ENCODE measurements around the gene NDUFB7. TPM values are rescaled to one million over a fixed set of nuclear protein-coding genes. Genes with fewer than 3 reads are reported as not detected.
"Not testable (repeated sequence)": the region's sequence is repeated elsewhere in the genome, so short reads cannot be mapped to it uniquely, and the experiment has no call there.

The NDUFB7 gene
- total RNA-seq, 1 experiment from 2014 or later, result 192 TPM

- Histone ChIP-seq H3F3A (ENCODE audit: insufficient read depth, low read depth) (no peaks in the 10 kb centered on the region), H3K36me3 (ENCODE audit: low read depth) (no peaks in the 10 kb centered on the region), H2AFZ (no peak overlapping the region), H4K20me1 (ENCODE audit: insufficient read depth) (no peaks in the 10 kb centered on the region), H3K4me2 (no peak overlapping the region), H3K27me3 (ENCODE audit: insufficient read depth, low read depth) (0 out of 2 replicates have a peak, but pooled peaks cover 10% of the 10 kb centered on the region), H3K9me2 (ENCODE audit: insufficient read depth) (no peaks in the 10 kb centered on the region), H3K9me3 (ENCODE audit: insufficient read depth, low read depth) (peaks cover 13% of the 10 kb centered on the region), H3K4me1 (replicated peaks; ENCODE audit: insufficient read depth) (no peaks in the 10 kb centered on the region), H3K79me2 (ENCODE audit: low read depth) (no peaks in the 10 kb centered on the region), H3K27ac (no peak overlapping the region), H3K4me3 (no peak overlapping the region)
- intact Hi-C loops (cut with micrococcal nuclease; ENCODE audit: unreplicated experiment), result no loop called here
- no peak for DNase-seq
- POLR2A ChIA-PET (ENCODE audit: unreplicated experiment), result no interaction called here
- CTCF ChIA-PET, result no interaction called here
- no TSS peak for BruUV-seq (replicated peaks)
- TF ChIP-seq CTCF (conservative IDR thresholded peaks at IDR 0.05), result no peak
- no peak for TF ChIP-seq EZH2 (IDR thresholded peaks at IDR 0.05; ENCODE audit: low read depth)
Observed at GRCh38 chr19:14615623-14616022, 43.8 kb upstream of the NDUFB7 start.

- TF ChIP-seq CTCF (conservative IDR thresholded peaks at IDR 0.05) (no peak), EZH2 (IDR thresholded peaks at IDR 0.05; ENCODE audit: low read depth) (no peak)
- Histone ChIP-seq H3K4me2 (no peak overlapping the region), H3K79me2 (ENCODE audit: low read depth) (no peaks in the 10 kb centered on the region), H4K20me1 (ENCODE audit: insufficient read depth) (no peaks in the 10 kb centered on the region), H3F3A (ENCODE audit: insufficient read depth, low read depth) (no peaks in the 10 kb centered on the region), H3K27ac (no peak overlapping the region), H3K9me3 (ENCODE audit: insufficient read depth, low read depth) (peaks cover 2% of the 10 kb centered on the region; the same call in 1 of the 2 replicates), H2AFZ (no peak overlapping the region), H3K9me2 (ENCODE audit: insufficient read depth) (no peaks in the 10 kb centered on the region), H3K36me3 (ENCODE audit: low read depth) (no peaks in the 10 kb centered on the region), H3K27me3 (ENCODE audit: insufficient read depth, low read depth) (0 out of 2 replicates have a peak, but pooled peaks cover 6% of the 10 kb centered on the region), H3K4me1 (replicated peaks; ENCODE audit: insufficient read depth) (no peaks in the 10 kb centered on the region), H3K4me3 (no peak overlapping the region)
- CTCF ChIA-PET, result no interaction called here
- POLR2A ChIA-PET (ENCODE audit: unreplicated experiment), result no interaction called here
- BruUV-seq (replicated peaks), result no TSS peak
- DNase-seq, result no peak
- intact Hi-C loops (cut with micrococcal nuclease; ENCODE audit: unreplicated experiment), result no loop called here
Observed at GRCh38 chr19:14614099-14614412, 42.2 kb upstream of the NDUFB7 start.

- H3K79me2 ChIP-seq (ENCODE audit: low read depth); H3K9me3 ChIP-seq (ENCODE audit: insufficient read depth, low read depth); DNase-seq; H3K4me3 ChIP-seq; H2AFZ ChIP-seq; H3K27ac ChIP-seq; BruUV-seq (replicated peaks); H3K36me3 ChIP-seq (ENCODE audit: low read depth); H3F3A ChIP-seq (ENCODE audit: insufficient read depth, low read depth); intact Hi-C loops (cut with micrococcal nuclease; ENCODE audit: unreplicated experiment); H3K9me2 ChIP-seq (ENCODE audit: insufficient read depth); POLR2A ChIA-PET (ENCODE audit: unreplicated experiment); CTCF ChIA-PET; H4K20me1 ChIP-seq (ENCODE audit: insufficient read depth); H3K27me3 ChIP-seq (ENCODE audit: insufficient read depth, low read depth); H3K4me2 ChIP-seq; H3K4me1 ChIP-seq (replicated peaks; ENCODE audit: insufficient read depth): not testable (repeated sequence)
Observed at GRCh38 chr19:14613399-14614098, 41.7 kb upstream of the NDUFB7 start.

GRCh38 chr19:14612657-14613056, 40.8 kb upstream of the NDUFB7 start:
- H3K4me1 ChIP-seq (replicated peaks; ENCODE audit: insufficient read depth), result no peaks in the 10 kb centered on the region
- no peak overlapping the region for H2AFZ ChIP-seq
- 0 out of 2 replicates have a peak, but pooled peaks cover 6% of the 10 kb centered on the region for H3K27me3 ChIP-seq (ENCODE audit: insufficient read depth, low read depth)
- H3K4me2 ChIP-seq, result no peak overlapping the region
- H3F3A ChIP-seq (ENCODE audit: insufficient read depth, low read depth), result no peaks in the 10 kb centered on the region
- BruUV-seq (replicated peaks), result no TSS peak
- no peaks in the 10 kb centered on the region for H3K9me3 ChIP-seq (ENCODE audit: insufficient read depth, low read depth)
- DNase-seq, result no peak
- no peaks in the 10 kb centered on the region for H3K79me2 ChIP-seq (ENCODE audit: low read depth)
- H3K36me3 ChIP-seq (ENCODE audit: low read depth), result no peaks in the 10 kb centered on the region
- TF ChIP-seq EZH2 (IDR thresholded peaks at IDR 0.05; ENCODE audit: low read depth) (no peak), CTCF (conservative IDR thresholded peaks at IDR 0.05) (no peak)
- no peaks in the 10 kb centered on the region for H3K9me2 ChIP-seq (ENCODE audit: insufficient read depth)
- no peak overlapping the region for H3K4me3 ChIP-seq
- H3K27ac ChIP-seq, result no peak overlapping the region
- CTCF ChIA-PET, result no interaction called here
- intact Hi-C loops (cut with micrococcal nuclease; ENCODE audit: unreplicated experiment), result no loop called here
- POLR2A ChIA-PET (ENCODE audit: unreplicated experiment), result no interaction called here
- H4K20me1 ChIP-seq (ENCODE audit: insufficient read depth), result no peaks in the 10 kb centered on the region

GRCh38 chr19:14612242-14612641, 40.4 kb upstream of the NDUFB7 start:
- BruUV-seq (replicated peaks); H3K79me2 ChIP-seq (ENCODE audit: low read depth); H3K4me2 ChIP-seq; H3K4me3 ChIP-seq; intact Hi-C loops (cut with micrococcal nuclease; ENCODE audit: unreplicated experiment); H3K9me3 ChIP-seq (ENCODE audit: insufficient read depth, low read depth); H3K4me1 ChIP-seq (replicated peaks; ENCODE audit: insufficient read depth); H3K36me3 ChIP-seq (ENCODE audit: low read depth); DNase-seq; H3K9me2 ChIP-seq (ENCODE audit: insufficient read depth); H3K27ac ChIP-seq; H3K27me3 ChIP-seq (ENCODE audit: insufficient read depth, low read depth); H2AFZ ChIP-seq; CTCF ChIA-PET; H3F3A ChIP-seq (ENCODE audit: insufficient read depth, low read depth); POLR2A ChIA-PET (ENCODE audit: unreplicated experiment); H4K20me1 ChIP-seq (ENCODE audit: insufficient read depth): not testable (repeated sequence)
